Small intestine (tissue), 7 donors: Measurements from ENCODE around the gene NTRK2. TPM values are rescaled to one million over a fixed set of nuclear protein-coding genes. Genes with fewer than 3 reads are reported as not detected.

Experiments
- DNase-seq, 2 donors: peaks; one replicate each; pipeline versions ENCODE4 v3.0.0 to v3.0.0-alpha.2; 2013
- FAIRE-seq: peaks from 2 replicates; lab custom pipeline; 2012; peaks lifted over from hg19 to GRCh38; lab: Jason Lieb, UNC
- H3K27ac ChIP-seq, 3 donors: one replicate each; pipeline ENCODE4 v1.5.1; 2013; ENCODE audit warnings: low read length in 2 of 3, mild to moderate bottlenecking in 2 of 3, control low read depth in 1 of 3, inconsistent platforms in 1 of 3, low read depth in 1 of 3, moderate library complexity in 1 of 3
- H3K27me3 ChIP-seq, 3 donors: one replicate each; pipeline ENCODE4 v1.6.1; 2013; ENCODE audit warnings: low read length in 3 of 3, inconsistent platforms in 1 of 3; ENCODE audit not compliant: control insufficient read depth in 3 of 3, insufficient read depth in 3 of 3
- H3K36me3 ChIP-seq, 3 donors: one replicate each; pipeline ENCODE4 v1.6.1; 2013; ENCODE audit warnings: low read length in 3 of 3, inconsistent platforms in 1 of 3, low read depth in 1 of 3, mild to moderate bottlenecking in 1 of 3, moderate library complexity in 1 of 3; ENCODE audit not compliant: control insufficient read depth in 3 of 3, insufficient read depth in 2 of 3
- H3K4me1 ChIP-seq, 3 donors: one replicate each; pipeline ENCODE4 v1.6.1; 2013; ENCODE audit warnings: low read length in 2 of 3, inconsistent platforms in 1 of 3, low read depth in 1 of 3, mild to moderate bottlenecking in 1 of 3, moderate library complexity in 1 of 3; ENCODE audit not compliant: control insufficient read depth in 3 of 3, insufficient read depth in 2 of 3
- H3K4me3 ChIP-seq, 3 donors: one replicate each; pipeline ENCODE4 v1.5.1; 2013; ENCODE audit warnings: low read length in 3 of 3, control low read depth in 1 of 3, inconsistent platforms in 1 of 3, low read depth in 1 of 3, mild to moderate bottlenecking in 1 of 3, moderate library complexity in 1 of 3
- H3K9me3 ChIP-seq, 2 donors: one replicate each; pipeline ENCODE4 v1.6.1; 2013; ENCODE audit warnings: low read depth in 1 of 2, low read length in 1 of 2; ENCODE audit not compliant: control insufficient read depth in 2 of 2, insufficient read depth in 1 of 2
- WGBS, 3 donors: extraction: QIAGEN DNeasy Blood & Tissue Kit; methylation state at CpG; one replicate each; pipeline ENCODE4 v1.1.7; 2013; 5-methylcytosine and 5-hydroxymethylcytosine counted together
- polyA plus RNA-seq, 4 donors: library from polyadenylated mRNA; stranded (reverse) in 3 of 4; unstranded in 1 of 4; fragments of 200-250 nt in 3 of 4; fragments of 120-200 nt in 1 of 4; gene quantifications; one replicate each; pipeline versions ENCODE4 v1.2.1 to v1.2.3, GENCODE V29; 2013
- donor health status: healthy with polysubstance abuse.
- donor health status: control.
- donor health status: control.
- donor health status: Bipolar disorder and iron deficiency.
- donor health status: healthy.

NTRK2 gene
- polyA plus RNA-seq, 4 donors: 0.16 to 1.1 TPM; not detected in 2

- no peak overlapping the region for H3K27ac ChIP-seq
- no peaks in the 10 kb centered on the region for H3K4me1 ChIP-seq
- H3K36me3 ChIP-seq: no peaks in the 10 kb centered on the region
- H3K4me3 ChIP-seq: no peak overlapping the region
- H3K27me3 ChIP-seq: no peaks in the 10 kb centered on the region
- DNase-seq (no peak), FAIRE-seq (no peak)
- no peaks in the 10 kb centered on the region for H3K9me3 ChIP-seq
Measured at GRCh38 chr9:84935528-84936117, 266.1 kb downstream of the NTRK2 start.

- FAIRE-seq (no peak), DNase-seq (no peak)
- WGBS, 3 donors: 73 to 83% (median 83%) methylated on average over 2 of the region's 2 CpGs
- H3K27ac ChIP-seq: no peak overlapping the region
- no peaks in the 10 kb centered on the region for H3K9me3 ChIP-seq
- H3K4me3 ChIP-seq: no peak overlapping the region
- no peaks in the 10 kb centered on the region for H3K36me3 ChIP-seq
- no peaks in the 10 kb centered on the region for H3K27me3 ChIP-seq
- no peaks in the 10 kb centered on the region for H3K4me1 ChIP-seq
Measured at GRCh38 chr9:84937180-84937579, 267.7 kb downstream of the NTRK2 start.

DNA sequence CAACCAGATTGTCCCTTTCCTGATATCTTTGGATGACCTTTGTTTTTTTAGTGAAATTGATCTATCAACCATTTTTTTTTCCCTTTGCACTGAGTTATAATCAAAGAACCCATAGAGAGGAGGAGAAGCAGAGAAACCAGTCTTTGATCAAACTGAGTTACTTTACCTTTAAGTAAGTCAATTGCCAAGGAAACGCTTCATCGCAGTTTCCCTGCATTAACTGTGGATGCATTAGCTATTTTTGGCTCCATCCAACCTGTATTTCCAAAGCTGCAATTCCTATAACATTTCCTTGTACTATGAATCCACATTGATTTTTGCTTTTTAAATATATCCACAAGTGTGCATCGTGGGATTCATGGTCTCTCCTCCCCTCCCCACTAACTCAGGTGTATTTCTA lies 268.1 kb downstream of the NTRK2 start:
- DNase-seq (no peak), FAIRE-seq (no peak)
- no peaks in the 10 kb centered on the region for H3K4me1 ChIP-seq
- H3K27ac ChIP-seq: no peak overlapping the region
- 65 to 77% (median 74%) methylated on average over 3 of the region's 3 CpGs for WGBS, 3 donors
- no peaks in the 10 kb centered on the region for H3K9me3 ChIP-seq
- H3K4me3 ChIP-seq: no peak overlapping the region
- no peaks in the 10 kb centered on the region for H3K36me3 ChIP-seq
- no peaks in the 10 kb centered on the region for H3K27me3 ChIP-seq

DNA sequence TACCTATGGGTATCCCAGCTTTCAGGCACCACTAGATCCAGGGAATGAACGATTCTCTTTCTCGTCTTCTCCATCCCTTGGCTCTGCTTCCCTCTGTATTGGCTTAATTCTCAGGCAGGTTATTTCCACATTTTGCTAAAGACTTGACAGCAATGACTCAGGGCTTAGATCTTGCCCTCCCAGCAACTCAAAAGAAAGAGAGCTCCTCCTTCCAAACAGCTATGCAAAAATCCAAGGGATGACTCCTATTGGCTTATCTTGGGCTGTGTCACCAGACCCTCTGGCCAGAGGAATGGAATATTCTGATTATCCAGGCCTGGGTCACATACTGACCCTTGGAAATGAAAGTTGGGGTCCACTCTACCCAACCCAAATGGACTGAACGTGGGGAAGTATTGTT lies 270.2 kb downstream of the NTRK2 start:
- 75 to 93% (median 91%) methylated on average over 3 of the region's 3 CpGs for WGBS, 3 donors
- FAIRE-seq (no peak), DNase-seq (no peak)
- no peaks in the 10 kb centered on the region for H3K4me1 ChIP-seq
- H3K4me3 ChIP-seq: no peak overlapping the region
- H3K9me3 ChIP-seq: no peaks in the 10 kb centered on the region
- H3K27me3 ChIP-seq: no peaks in the 10 kb centered on the region
- H3K36me3 ChIP-seq: no peaks in the 10 kb centered on the region
- H3K27ac ChIP-seq: no peak overlapping the region

- no peaks in the 10 kb centered on the region for H3K27me3 ChIP-seq
- H3K4me1 ChIP-seq: no peaks in the 10 kb centered on the region
- DNase-seq: no peak
- no peaks in the 10 kb centered on the region for H3K36me3 ChIP-seq
- no peaks in the 10 kb centered on the region for H3K9me3 ChIP-seq
- no peak overlapping the region for H3K4me3 ChIP-seq
- no peak for FAIRE-seq
- H3K27ac ChIP-seq: no peak overlapping the region
- whole genome bisulfite sequencing, 3 donors: 70 to 77% (median 76%) methylated on average over 2 of the region's 2 CpGs
Measured at GRCh38 chr9:84940294-84940693, 270.8 kb downstream of the NTRK2 start.

GRCh38 chr9:84941792-84942191 lies 272.3 kb downstream of the NTRK2 start:
- no peak for FAIRE-seq
- H3K4me1 ChIP-seq: no peaks in the 10 kb centered on the region
- no peak overlapping the region for H3K27ac ChIP-seq
- no peak overlapping the region for H3K4me3 ChIP-seq
- no peaks in the 10 kb centered on the region for H3K36me3 ChIP-seq
- H3K9me3 ChIP-seq: no peaks in the 10 kb centered on the region
- H3K27me3 ChIP-seq: no peaks in the 10 kb centered on the region
- no peak for DNase-seq

DNA sequence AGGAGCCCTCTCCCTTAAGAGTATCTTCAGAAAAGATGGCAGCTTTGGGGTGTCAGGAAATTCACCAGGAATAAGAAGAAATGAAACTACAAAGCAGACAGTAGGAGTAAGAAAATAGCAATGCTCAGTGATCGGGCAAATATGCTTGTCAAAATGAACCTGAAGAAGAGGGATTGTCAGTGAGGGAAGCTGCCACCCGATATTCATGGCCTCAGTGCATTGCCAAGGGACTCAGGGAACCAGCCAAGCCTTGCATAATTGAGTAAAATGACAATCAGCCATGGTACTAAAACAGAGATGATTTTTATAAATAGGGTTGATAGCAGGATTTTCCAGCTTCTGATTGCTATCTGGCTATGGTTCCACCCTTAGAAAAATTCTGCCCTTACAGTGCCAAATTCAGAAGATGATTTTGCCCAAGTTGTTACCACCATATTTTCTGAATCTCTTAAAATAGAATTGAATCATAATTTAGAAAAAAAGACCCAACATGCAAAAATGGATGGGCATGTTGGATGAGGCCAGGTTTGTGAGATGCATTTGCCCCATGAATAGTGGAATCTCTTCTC lies 274.0 kb downstream of the NTRK2 start:
- FAIRE-seq: no peak

GRCh38 chr9:84945878-84946538 lies 276.5 kb downstream of the NTRK2 start:
- H3K27me3 ChIP-seq: no peaks in the 10 kb centered on the region
- FAIRE-seq (no peak), DNase-seq (no peak)
- no peaks in the 10 kb centered on the region for H3K9me3 ChIP-seq
- no peaks in the 10 kb centered on the region for H3K36me3 ChIP-seq
- no peaks in the 10 kb centered on the region for H3K4me1 ChIP-seq
- 76 to 82% (median 78%) methylated on average over 8 of the region's 8 CpGs for WGBS, 3 donors
- H3K4me3 ChIP-seq: no peak overlapping the region
- no peak overlapping the region for H3K27ac ChIP-seq

More for the DNA sequence above, 274.0 kb downstream of the NTRK2 start:
- no peak for DNase-seq
- H3K4me1 ChIP-seq: no peaks in the 10 kb centered on the region
- no peaks in the 10 kb centered on the region for H3K36me3 ChIP-seq
- no peaks in the 10 kb centered on the region for H3K27me3 ChIP-seq
- no peak overlapping the region for H3K4me3 ChIP-seq
- H3K27ac ChIP-seq: no peak overlapping the region
- no peaks in the 10 kb centered on the region for H3K9me3 ChIP-seq
- WGBS, 3 donors: 76 to 81% (median 76%) methylated on average over 2 of the region's 2 CpGs
